GM21528 (cell line): ENCODE results near the gene CALM3.

Source experiments
- ATAC-seq: cut with Tn5 transposase; IDR thresholded peaks from one replicate; pipeline ENCODE4 v1.9.1; 2021; ENCODE audit warnings: mild to moderate bottlenecking, moderate library complexity; ENCODE audit not compliant: unreplicated experiment, low FRiP score

The CALM3 gene

DNA sequence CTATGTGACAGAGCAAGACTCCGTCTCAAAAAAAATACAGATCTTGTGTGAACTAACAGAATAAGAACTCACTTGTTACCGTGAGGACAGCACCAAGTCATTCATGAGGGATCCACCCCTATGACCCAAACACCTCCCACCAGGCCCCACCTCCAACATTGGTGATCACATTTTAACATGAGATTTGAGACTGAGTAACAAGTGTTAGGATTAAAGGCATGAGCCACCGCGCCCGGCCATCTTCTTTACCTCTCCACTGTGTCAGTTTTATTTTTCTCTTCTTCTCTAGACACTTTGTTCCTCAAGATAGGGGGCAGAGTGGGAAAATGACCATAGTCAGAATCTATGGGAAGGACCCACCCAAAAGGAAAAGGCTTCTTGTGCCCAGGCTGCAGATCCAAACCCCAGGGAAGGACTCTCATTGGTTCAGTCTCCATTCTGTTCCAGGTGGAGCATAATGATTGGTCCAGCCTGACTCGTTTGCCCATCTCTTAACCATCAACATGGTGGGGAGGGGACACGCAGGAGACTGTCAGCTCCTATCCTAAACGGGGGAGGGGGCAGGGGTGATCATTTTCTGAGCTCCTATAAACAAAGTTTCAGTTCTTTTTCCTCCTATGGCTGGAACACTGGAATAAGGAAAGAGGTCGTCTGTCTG is 1.3 kb upstream of the CALM3 start:
- no peak for ATAC-seq

DNA sequence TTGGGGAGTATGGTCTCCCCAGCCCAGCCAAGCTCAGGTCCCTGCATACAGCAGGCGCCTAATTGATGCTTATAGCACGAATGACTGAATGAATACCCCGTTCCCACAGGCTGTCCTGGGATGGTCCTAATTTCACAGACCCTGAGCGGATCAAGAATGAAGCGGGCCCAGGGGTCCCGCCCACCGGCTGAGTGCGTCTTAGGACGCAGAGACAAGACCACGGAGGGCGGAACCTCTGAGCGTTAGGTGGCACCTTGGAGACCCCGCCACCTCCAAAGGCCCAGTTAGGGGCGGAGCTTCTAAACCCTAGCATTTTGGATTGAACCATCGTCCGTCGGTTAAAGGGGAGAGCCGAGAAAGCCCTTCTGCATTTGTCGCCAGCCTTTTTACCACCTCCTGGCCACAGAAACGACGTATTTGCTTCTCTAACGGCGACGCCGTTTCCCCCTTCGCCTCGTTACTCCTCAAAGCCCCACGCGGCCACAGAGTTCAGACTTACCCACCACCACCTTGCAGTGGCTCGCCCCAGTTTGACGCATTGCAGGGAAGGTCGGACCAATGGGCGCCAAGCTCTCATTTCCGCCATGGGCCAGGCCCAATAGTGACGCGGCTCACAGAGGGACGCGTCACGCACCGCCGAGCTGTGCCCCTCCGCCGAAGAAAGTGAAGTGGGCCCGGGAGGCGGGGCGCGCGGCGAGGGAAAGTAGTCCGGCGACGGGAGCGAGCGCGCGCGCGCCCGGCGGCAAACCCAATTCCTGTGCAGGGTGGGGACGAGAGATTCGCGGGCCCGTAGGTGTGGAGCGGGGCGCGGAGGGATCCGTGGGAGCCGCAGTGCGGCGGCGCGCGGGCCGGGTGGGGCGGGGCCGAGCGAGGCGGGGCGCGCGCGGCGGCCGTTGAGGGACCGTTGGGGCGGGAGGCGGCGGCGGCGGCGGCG is 479 bp upstream of the CALM3 start:
- peak; percentile 79 for ATAC-seq

DNA sequence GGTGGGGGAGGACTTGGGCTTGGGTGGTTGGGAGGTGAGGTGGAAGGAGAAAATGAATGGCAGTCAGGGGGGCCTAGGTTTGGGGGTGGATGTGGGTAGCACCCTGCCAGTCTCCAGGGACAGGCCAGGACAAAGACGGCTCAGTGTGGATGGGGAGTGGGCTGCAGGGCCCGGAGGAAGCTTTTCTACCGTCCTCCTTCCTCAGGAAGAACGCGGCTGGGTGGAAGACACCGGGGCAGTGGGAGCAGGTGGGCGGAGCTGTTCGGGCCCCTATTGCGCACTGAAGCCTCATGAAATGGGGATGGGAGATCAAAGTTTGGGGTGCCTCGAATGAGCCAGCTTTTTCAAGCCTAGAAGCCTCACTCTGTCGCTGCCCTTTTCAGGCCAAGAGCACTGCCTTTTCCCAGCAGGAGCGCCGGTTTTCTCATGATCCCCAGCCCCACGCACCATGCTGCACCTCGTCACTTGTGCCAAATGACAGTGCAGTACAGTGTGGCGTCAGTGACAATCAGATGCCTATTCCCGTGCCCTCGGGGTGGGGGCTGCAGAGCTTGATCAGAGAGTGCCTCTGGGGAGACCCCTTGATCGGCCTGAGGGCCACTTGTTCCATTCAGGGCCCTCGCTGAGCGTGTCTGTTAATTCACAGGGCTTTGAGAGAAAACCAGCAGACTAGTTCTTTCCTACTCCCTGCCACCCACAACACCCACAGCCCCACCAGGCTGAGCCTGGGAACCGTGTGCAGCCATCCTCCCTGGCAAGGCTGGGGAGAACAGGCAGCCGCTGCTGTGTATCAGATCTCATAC is 1.5 kb downstream of the CALM3 start:
- no peak for ATAC-seq

DNA sequence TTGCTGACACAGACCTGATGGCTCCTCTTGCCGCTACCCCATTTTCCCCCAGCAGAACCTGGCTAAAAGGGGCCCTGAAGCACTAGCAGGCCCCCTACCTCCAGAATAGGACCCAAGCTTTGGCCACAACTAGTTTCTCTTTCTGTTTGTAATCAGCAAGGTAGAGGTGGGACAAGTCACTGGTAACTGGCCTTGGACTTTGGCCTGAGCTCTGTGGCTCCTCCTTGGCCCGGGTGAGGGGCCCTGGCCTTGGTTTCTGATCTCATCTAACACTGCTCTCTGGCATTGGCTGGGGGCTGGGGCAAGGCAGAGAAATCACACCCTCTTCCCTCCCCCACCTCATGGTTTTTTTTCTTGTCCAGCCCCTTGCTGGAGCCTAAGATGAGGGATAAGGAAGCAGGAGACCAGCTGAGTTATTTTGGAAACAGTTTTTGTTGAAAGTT is 2.1 kb downstream of the CALM3 start:
- no peak for ATAC-seq

DNA sequence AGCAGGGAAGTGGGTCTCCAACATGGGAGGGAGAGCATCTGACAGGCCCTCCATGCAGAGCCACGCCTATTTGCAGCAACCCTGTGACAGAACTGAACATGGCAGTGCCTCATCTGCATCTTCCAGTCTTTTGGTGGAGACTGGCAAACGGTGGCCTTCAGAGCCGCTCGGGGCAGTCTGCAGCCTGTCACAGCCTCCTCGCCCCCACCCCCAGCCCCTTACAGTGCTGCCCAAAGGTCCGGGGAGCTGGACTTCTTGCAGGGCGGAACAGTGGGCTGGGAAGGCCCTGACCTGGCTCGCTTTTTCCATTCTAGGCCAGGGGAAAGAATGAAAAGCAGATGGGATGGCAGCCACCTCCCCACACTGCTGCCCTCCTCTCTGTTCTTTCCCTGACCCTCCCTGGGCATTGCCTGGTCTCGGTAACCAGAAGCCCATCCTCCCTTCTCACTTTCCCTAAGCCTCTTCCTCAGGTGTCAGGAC is 2.7 kb downstream of the CALM3 start:
- ATAC-seq, result no peak

DNA sequence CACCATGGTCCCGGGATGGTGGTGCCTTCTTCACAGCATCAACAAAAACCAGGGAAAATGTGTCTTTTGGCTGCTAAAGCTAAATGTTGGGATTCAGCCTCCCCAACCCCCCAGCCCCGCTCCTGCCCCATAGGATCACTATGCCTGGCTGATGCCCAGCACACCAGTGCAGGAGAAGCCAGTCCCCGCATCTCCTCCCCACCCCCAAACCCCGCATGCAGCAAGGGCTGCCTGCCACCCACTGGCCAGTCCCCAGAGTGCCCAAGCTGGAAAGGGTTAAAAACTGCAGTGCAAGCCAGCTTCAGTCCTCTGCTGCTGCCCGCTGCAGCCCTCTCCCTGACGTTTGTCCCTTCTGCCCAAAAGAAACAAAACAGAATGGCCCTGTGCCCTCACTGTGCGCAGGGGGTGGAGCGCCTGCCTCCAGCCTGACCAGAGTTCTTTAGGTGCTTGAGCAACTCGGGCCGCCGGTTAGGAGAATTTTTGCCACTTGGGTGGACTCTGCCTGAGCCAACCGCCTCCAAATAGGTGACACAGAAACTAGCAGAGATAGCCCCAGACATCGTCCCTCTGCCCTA is 3.7 kb downstream of the CALM3 start:
- no peak for ATAC-seq

DNA sequence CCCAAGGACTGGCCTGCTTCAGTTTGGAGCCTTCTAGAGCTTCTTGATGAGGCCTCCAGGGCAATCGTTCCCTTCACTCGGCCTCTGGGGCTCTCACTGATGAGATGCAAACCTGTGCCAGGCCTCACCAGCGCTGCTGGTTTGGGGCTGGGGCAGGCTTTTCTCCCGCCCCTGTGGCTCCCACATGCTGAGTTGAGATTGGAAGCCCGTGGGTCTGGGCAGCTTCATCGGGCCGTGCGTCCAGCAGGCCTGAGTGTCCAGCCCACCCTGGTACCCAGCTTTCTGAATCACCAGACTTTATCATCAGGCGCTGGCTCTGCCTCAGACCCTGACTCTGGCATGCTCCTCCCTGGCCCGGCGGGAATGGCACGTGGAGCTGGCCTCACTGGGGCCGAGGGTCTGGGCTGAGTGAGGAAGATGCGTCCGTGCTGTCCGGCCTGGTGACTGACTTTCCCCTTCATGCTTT is 4.3 kb downstream of the CALM3 start:
- no peak for ATAC-seq

DNA sequence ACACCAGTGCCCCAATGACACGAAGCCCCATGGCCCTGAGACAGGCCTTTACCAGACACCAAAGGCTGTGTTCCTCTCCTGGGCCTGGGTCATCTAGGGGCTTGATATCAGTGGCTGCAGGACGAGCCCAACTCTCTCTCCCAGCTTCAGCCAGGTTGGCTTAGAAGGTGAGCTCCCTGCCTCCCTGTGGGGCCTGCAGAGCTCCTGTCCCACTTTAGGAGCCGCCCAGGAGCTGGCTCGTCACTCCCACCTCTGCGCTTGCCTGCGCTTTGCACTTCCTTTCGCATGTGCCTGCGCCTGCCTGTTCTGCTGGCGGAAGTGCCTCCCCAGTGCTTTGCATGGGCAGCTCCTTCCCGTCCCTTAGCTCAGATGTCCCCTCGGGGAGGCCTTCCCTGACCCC is 4.9 kb downstream of the CALM3 start:
- no peak for ATAC-seq

DNA sequence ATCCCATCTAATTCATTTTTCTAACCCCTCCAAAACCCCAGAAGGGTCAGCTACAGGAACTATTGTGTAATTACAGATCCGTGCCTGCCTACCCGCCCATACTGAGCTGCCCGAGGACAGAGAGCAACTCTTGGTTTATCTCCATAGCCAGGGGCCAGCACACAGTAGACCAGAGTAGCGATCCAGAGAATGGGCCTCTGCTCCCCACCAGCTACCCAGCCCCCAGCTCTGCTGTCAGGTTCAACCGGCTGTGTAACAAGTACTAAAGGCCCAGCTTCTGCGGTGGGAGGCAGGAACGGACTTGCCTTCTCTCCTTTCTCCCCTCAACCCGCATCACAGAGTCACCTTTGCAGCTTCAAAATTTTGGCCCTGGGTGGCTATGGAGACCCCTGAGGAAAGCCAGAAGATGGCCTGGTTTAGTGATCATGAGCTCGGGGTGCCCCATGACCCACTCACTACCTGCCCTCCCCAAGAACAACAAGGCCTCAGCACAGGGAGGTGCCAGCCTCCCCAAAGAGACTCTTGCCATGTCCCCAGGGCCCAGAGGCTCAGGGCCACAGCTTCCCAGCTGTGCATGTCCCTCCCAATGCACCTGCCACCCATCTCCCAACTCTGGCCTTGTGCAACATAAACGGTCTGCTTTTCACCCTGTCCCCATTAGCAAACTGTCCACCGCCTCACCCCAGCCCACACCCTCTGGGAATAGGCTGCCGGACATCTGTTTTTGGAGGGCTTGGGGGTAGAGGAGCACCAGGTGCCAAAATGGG is 5.7 kb downstream of the CALM3 start:
- no peak for ATAC-seq

DNA sequence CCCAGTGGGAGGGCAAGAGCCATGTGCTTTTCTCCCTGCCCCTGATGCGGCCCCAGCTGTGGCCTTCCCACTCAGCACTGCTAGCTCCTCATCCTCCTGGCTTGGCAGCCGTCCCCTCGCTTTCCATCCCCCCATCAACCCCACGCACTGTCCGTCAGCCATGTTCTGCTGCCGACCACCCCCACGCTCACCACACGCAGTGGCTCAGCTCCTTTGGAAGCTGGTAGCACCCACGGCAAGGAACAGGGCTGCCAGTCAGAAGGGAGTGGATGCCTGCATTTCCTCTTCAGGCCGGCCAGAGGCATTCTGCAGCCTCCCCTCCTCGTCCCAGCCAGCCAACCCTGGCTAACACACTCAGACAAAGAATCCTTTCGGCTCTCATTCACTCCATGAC is 6.3 kb downstream of the CALM3 start:
- ATAC-seq, result no peak

DNA sequence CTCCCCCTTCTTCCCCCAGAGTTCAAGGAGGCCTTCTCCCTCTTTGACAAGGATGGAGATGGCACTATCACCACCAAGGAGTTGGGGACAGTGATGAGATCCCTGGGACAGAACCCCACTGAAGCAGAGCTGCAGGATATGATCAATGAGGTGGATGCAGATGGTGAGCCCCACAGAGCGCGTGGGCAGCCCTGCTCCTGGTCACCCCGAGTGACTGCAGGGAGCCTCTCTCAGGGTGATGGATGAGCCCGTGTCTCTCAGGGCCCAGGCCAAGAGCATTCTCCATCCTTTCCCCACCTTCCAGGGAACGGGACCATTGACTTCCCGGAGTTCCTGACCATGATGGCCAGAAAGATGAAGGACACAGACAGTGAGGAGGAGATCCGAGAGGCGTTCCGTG is 7.0 kb downstream of the CALM3 start:
- ATAC-seq, result no peak

DNA sequence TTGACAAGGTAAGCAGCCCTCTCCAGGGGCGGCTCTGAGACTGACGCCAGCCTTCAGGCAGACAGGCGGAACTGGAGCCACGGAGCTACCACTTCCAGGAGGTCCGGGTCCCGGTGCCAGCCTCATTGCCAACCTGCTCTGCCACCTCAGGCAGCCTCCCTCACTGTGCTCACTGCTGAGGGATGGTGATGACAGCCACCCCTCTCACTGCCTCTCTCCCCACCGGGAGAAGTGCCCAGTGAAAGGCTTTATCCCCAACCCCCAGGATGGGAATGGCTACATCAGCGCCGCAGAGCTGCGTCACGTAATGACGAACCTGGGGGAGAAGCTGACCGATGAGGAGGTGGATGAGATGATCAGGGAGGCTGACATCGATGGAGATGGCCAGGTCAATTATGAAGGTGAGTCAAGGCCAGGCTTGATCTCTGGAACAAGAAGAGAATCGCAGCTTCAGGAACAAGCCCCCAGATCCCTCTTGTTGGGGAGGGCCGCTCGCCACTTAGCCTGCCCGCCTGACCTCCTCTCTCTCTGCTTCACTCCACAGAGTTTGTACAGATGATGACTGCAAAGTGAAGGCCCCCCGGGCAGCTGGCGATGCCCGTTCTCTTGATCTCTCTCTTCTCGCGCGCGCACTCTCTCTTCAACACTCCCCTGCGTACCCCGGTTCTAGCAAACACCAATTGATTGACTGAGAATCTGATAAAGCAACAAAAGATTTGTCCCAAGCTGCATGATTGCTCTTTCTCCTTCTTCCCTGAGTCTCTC is 7.6 kb downstream of the CALM3 start:
- ATAC-seq, result no peak

DNA sequence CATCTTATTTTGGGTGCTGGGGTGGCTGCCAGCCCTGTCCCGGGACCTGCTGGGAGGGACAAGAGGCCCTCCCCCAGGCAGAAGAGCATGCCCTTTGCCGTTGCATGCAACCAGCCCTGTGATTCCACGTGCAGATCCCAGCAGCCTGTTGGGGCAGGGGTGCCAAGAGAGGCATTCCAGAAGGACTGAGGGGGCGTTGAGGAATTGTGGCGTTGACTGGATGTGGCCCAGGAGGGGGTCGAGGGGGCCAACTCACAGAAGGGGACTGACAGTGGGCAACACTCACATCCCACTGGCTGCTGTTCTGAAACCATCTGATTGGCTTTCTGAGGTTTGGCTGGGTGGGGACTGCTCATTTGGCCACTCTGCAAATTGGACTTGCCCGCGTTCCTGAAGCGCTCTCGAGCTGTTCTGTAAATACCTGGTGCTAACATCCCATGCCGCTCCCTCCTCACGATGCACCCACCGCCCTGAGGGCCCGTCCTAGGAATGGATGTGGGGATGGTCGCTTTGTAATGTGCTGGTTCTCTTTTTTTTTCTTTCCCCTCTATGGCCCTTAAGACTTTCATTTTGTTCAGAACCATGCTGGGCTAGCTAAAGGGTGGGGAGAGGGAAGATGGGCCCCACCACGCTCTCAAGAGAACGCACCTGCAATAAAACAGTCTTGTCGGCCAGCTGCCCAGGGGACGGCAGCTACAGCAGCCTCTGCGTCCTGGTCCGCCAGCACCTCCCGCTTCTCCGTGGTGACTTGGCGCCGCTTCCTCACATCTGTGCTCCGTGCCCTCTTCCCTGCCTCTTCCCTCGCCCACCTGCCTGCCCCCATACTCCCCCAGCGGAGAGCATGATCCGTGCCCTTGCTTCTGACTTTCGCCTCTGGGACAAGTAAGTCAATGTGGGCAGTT is 8.6 kb downstream of the CALM3 start:
- ATAC-seq, result no peak

DNA sequence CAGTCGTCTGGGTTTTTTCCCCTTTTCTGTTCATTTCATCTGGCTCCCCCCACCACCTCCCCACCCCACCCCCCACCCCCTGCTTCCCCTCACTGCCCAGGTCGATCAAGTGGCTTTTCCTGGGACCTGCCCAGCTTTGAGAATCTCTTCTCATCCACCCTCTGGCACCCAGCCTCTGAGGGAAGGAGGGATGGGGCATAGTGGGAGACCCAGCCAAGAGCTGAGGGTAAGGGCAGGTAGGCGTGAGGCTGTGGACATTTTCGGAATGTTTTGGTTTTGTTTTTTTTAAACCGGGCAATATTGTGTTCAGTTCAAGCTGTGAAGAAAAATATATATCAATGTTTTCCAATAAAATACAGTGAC is 9.3 kb downstream of the CALM3 start:
- ATAC-seq, result no peak

DNA sequence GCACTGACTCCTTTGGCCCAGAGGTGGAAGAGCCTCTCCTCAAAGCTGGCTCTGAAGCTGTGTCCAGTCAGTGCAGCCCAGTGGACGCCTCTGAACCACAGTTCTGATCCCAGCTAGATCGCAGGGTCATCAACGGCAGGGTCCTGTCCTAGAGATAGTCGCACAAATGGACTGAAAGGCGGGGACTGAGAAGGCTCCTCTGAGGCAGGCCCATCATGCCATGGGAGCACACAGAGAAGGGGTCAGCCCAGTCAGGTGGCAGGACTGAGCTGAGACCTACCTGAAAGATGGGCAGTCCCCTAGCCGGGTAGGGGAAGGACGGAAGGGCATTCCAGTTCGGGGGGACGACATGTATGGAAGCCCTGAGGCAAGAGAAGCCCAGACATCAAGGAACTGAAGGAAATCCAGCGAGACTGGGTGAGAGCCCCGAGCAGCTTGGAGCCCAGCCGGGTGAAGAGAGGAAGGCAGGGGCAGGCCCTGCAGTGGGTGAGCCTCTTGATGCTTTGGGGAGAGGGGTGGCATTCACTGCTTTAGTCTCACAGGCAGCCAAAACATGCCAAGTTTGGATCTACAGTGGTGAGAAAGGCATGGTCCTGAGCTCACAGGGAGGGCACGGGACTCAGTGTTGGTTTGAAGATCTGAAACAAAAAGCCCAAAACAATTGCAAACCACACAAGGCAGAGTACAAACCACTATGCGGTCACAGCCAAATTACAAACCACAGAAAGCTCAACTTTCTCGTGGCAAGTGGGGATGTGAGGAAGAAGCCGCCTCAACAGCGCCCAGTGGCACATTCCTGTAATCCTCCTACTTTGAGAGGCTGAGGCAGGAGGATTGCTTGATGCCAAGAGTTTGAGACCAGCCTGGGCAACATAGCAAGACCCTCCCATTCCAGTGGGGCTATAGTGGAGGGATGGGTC is 10.0 kb downstream of the CALM3 start:
- ATAC-seq, result no peak

DNA sequence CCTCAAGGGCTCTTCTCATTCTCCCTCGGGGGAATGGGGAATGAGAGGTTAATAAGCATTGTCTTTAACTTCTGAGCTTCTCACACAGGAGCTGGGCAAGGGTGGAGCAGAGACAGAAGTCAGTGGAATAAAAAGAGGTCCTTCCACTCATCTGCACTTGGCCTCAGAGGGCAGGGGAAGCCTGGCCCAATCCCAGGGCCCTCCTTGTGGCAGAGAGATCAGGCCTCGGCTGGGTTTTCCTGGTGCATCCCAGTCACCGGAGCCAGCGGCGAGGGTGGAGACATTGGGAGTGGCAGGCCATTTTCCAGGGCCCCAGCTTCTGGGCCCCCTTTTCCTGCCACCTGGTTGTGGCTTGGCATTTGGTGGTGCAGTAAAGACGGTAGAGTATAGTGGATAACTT is 10.6 kb downstream of the CALM3 start:
- no peak for ATAC-seq

DNA sequence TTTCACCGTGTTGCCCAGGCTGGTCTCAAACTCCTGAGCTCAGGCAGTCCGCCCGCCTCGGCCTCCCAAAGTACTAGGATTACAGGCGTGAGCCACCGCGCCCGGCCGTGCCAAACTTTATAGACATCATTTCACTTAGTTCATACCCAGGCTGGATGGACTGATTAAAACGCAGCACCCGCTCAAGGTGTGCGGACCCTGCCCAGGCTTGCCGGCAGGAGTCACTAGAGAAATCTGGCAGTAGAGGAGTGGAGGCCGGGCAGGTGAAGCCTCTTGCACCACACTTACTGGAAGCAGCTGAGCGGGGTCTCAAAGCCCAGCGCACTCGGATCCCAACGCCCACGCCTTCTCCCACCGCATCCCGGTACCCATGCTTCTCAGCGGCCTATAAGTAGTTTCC is 12.4 kb downstream of the CALM3 start:
- no peak for ATAC-seq
